ENCODE results near the gene AREG. TPM values are rescaled to one million over a fixed set of nuclear protein-coding genes. Genes with fewer than 3 reads are reported as not detected.
"Not testable (repeated sequence)": the region's sequence is repeated elsewhere in the genome, so short reads cannot be mapped to it uniquely, and the experiment has no call there.

AREG gene
- 7.4 TPM for total RNA-seq

- peak; percentile 88 for DNase-seq (ENCODE audit: low spot score)
Observed at GRCh38 chr4:74444891-74445642, at the start of gene AREG. Gene AREG (plus strand): TSS chr4:74445136. CDS start chr4:74445346, 210 bp downstream.

GRCh38 chr4:74395633-74396032, 49.3 kb upstream of the AREG start:
- DNase-seq (ENCODE audit: low spot score), result no peak

GRCh38 chr4:74397748-74398426, 47.0 kb upstream of the AREG start:
- DNase-seq (ENCODE audit: low spot score), result no peak

- DNase-seq (ENCODE audit: low spot score), result not testable (repeated sequence)
Observed at GRCh38 chr4:74398894-74399589, 45.9 kb upstream of the AREG start.

GRCh38 chr4:74400395-74400794, 44.5 kb upstream of the AREG start:
- no peak for DNase-seq (ENCODE audit: low spot score)

- DNase-seq (ENCODE audit: low spot score), result no peak
Observed at GRCh38 chr4:74402692-74403456, 42.1 kb upstream of the AREG start.

- no peak for DNase-seq (ENCODE audit: low spot score)
Observed at GRCh38 chr4:74407891-74408290, 37.0 kb upstream of the AREG start.

- no peak for DNase-seq (ENCODE audit: low spot score)
Observed at GRCh38 chr4:74408639-74409038, 36.3 kb upstream of the AREG start.

GRCh38 chr4:74410272-74410671, 34.7 kb upstream of the AREG start:
- no peak for DNase-seq (ENCODE audit: low spot score)

- DNase-seq (ENCODE audit: low spot score), result no peak
Observed at GRCh38 chr4:74412225-74412624, 32.7 kb upstream of the AREG start.

- DNase-seq (ENCODE audit: low spot score), result no peak
Observed at GRCh38 chr4:74413265-74413664, 31.7 kb upstream of the AREG start.

GRCh38 chr4:74414149-74414809, 30.7 kb upstream of the AREG start:
- no peak for DNase-seq (ENCODE audit: low spot score)

- no peak for DNase-seq (ENCODE audit: low spot score)
Observed at GRCh38 chr4:74415602-74416300, 29.2 kb upstream of the AREG start.

GRCh38 chr4:74418063-74418670, 26.8 kb upstream of the AREG start:
- DNase-seq (ENCODE audit: low spot score), result no peak

- DNase-seq (ENCODE audit: low spot score), result no peak
Observed at GRCh38 chr4:74420863-74421262, 24.1 kb upstream of the AREG start.

- DNase-seq (ENCODE audit: low spot score), result no peak
Observed at GRCh38 chr4:74423104-74423503, 21.8 kb upstream of the AREG start.

- DNase-seq (ENCODE audit: low spot score), result no peak
Observed at GRCh38 chr4:74424111-74424510, 20.8 kb upstream of the AREG start.

GRCh38 chr4:74426101-74426500, 18.8 kb upstream of the AREG start:
- no peak for DNase-seq (ENCODE audit: low spot score)

GRCh38 chr4:74428276-74428675, 16.7 kb upstream of the AREG start:
- no peak for DNase-seq (ENCODE audit: low spot score)

- DNase-seq (ENCODE audit: low spot score), result no peak
Observed at GRCh38 chr4:74431113-74431826, 13.7 kb upstream of the AREG start.
